OCI-LY1 (cell line): ENCODE results near the gene CCDC110.

Experiments used
- CTCF ChIP-seq: fragments of 200-600 bp; sonication (generic), shearing (Covaris generic); IDR thresholded peaks from 2 replicates; pipeline ENCODE4 v1.5.1; 2017; ENCODE audit warnings: mild to moderate bottlenecking, antibody characterized with exemption, low read length, moderate library complexity, mixed read lengths
- EZH2 ChIP-seq: fragments of 200-600 bp; sonication (generic), shearing (Covaris generic); IDR thresholded peaks from 2 replicates; pipeline ENCODE4 v1.8.0; 2017; ENCODE audit warnings: borderline replicate concordance, mixed run types, mild to moderate bottlenecking, antibody characterized with exemption, low read length, moderate library complexity, mixed read lengths

- no peak for TF ChIP-seq CTCF
- TF ChIP-seq EZH2, result no peak
These were observed 42.1 kb upstream of the CCDC110 start for GRCh38 chr4:185513489-185514181.
